H9 (cell line): ENCODE measurements around the gene FRAS1. TPM values are rescaled to one million over a fixed set of nuclear protein-coding genes. Genes with fewer than 3 reads are reported as not detected.

Experiments
- DNase-seq: peaks from one replicate; pipeline ENCODE4 v3.0.0-alpha.2; 2017
- H2AFZ ChIP-seq: one replicate; pipeline ENCODE4 v1.6.1; 2013; ENCODE audit warnings: mild to moderate bottlenecking, low read length, control low read depth, moderate library complexity
- H2AK5ac ChIP-seq: 2 replicates; pipeline ENCODE4 v1.6.1; 2013; ENCODE audit warnings: low read length, control low read depth, mixed read lengths; ENCODE audit not compliant: insufficient read length
- H2BK120ac ChIP-seq: one replicate; pipeline ENCODE4 v1.6.1; 2013; ENCODE audit warnings: low read depth, mild to moderate bottlenecking, low read length, control low read depth, inconsistent platforms; ENCODE audit not compliant: poor library complexity, severe bottlenecking
- H2BK12ac ChIP-seq: 2 replicates; pipeline ENCODE4 v1.6.1; 2013; ENCODE audit warnings: low read length, control low read depth, mixed read lengths, low read depth; ENCODE audit not compliant: insufficient read length
- H2BK15ac ChIP-seq: 2 replicates; pipeline ENCODE4 v1.6.1; 2013; ENCODE audit warnings: low read depth, low read length, control low read depth
- H2BK20ac ChIP-seq: one replicate; pipeline ENCODE4 v1.6.1; 2013; ENCODE audit warnings: low read depth, mild to moderate bottlenecking, low read length, control low read depth, inconsistent platforms; ENCODE audit not compliant: poor library complexity, severe bottlenecking
- H2BK5ac ChIP-seq: 2 replicates; pipeline ENCODE4 v1.6.1; 2013; ENCODE audit warnings: low read length, control low read depth, mixed read lengths; ENCODE audit not compliant: insufficient read length
- H3K14ac ChIP-seq: 2 replicates; pipeline ENCODE4 v1.6.1; 2013; ENCODE audit warnings: low read length, control low read depth; ENCODE audit not compliant: insufficient read depth
- H3K18ac ChIP-seq: 2 replicates; pipeline ENCODE4 v1.6.1; 2013; ENCODE audit warnings: low read depth, mild to moderate bottlenecking, mixed read lengths, low read length, control low read depth; ENCODE audit not compliant: insufficient read length
- H3K23ac ChIP-seq: 2 replicates; pipeline ENCODE4 v1.6.1; 2013; ENCODE audit warnings: low read length, control low read depth, mixed read lengths, low read depth; ENCODE audit not compliant: insufficient read length
- H3K23me2 ChIP-seq: 2 replicates; pipeline ENCODE4 v1.6.1; 2013; ENCODE audit warnings: low read depth, mild to moderate bottlenecking, mixed read lengths, low read length, control low read depth; ENCODE audit not compliant: insufficient read length, poor library complexity, severe bottlenecking
- H3K27ac ChIP-seq: 2 replicates; pipeline ENCODE4 v1.5.1; 2013; ENCODE audit warnings: low read length, control low read depth, mixed read lengths, low read depth; ENCODE audit not compliant: insufficient read length
- H3K27me3 ChIP-seq: 2 replicates; pipeline ENCODE4 v1.6.1; 2013; ENCODE audit warnings: low read length, control low read depth, inconsistent platforms; ENCODE audit not compliant: insufficient read depth
- H3K4ac ChIP-seq: 2 replicates; pipeline ENCODE4 v1.6.1; 2013; ENCODE audit warnings: low read depth, mild to moderate bottlenecking, control low read depth, inconsistent platforms, low read length, moderate library complexity
- H3K4me1 ChIP-seq: 2 replicates; pipeline ENCODE4 v1.6.1; 2013; ENCODE audit warnings: low read length, control low read depth, inconsistent platforms; ENCODE audit not compliant: insufficient read depth
- H3K4me2 ChIP-seq: 2 replicates; pipeline ENCODE4 v1.6.1; 2013; ENCODE audit warnings: low read length, control low read depth, mixed read lengths; ENCODE audit not compliant: insufficient read length, insufficient read depth
- H3K56ac ChIP-seq: 2 replicates; pipeline ENCODE4 v1.6.1; 2013; ENCODE audit warnings: low read depth, mild to moderate bottlenecking, mixed read lengths, low read length, control low read depth; ENCODE audit not compliant: insufficient read length
- H3K79me1 ChIP-seq: 2 replicates; pipeline ENCODE4 v1.6.1; 2013; ENCODE audit warnings: low read depth, mild to moderate bottlenecking, moderate library complexity, low read length, control low read depth, inconsistent platforms; ENCODE audit not compliant: insufficient read depth, poor library complexity, severe bottlenecking
- H3K79me2 ChIP-seq: 2 replicates; pipeline ENCODE4 v1.6.1; 2013; ENCODE audit warnings: low read length, control low read depth, inconsistent platforms; ENCODE audit not compliant: insufficient read depth
- H3K9ac ChIP-seq: 2 replicates; pipeline ENCODE4 v1.6.1; 2013; ENCODE audit warnings: low read length, control low read depth, mixed read lengths; ENCODE audit not compliant: insufficient read length; ENCODE audit errors: extremely low read depth
- H3K9me3 ChIP-seq: one replicate; pipeline ENCODE4 v1.6.1; 2013; ENCODE audit warnings: low read depth, low read length, inconsistent platforms; ENCODE audit not compliant: control insufficient read depth
- H3T11ph ChIP-seq: one replicate; pipeline ENCODE4 v1.6.1; 2013; ENCODE audit warnings: mild to moderate bottlenecking, low read length, control low read depth, inconsistent platforms
- H4K20me1 ChIP-seq: one replicate; pipeline ENCODE4 v1.6.1; 2013; ENCODE audit not compliant: control insufficient read depth, insufficient read length, insufficient read depth
- H4K5ac ChIP-seq: 2 replicates; pipeline ENCODE4 v1.6.1; 2013; ENCODE audit warnings: low read depth, mild to moderate bottlenecking, mixed read lengths, low read length, control low read depth; ENCODE audit not compliant: insufficient read length
- H4K8ac ChIP-seq: replicated peaks from 2 replicates; pipeline ENCODE4 v1.6.1; 2013; ENCODE audit warnings: low read length, control low read depth, mixed read lengths, low read depth; ENCODE audit not compliant: insufficient read length
- H4K91ac ChIP-seq: 2 replicates; pipeline ENCODE4 v1.6.1; 2013; ENCODE audit warnings: low read depth, mild to moderate bottlenecking, moderate library complexity, mixed read lengths, low read length, control low read depth; ENCODE audit not compliant: insufficient read length
- H3K27ac Mint-ChIP-seq, 3 experiments: 2 replicates in 2 of 3; 3 replicates in 1 of 3; pipeline ENCODE4 v1.8.0; 2020 to 2021; ENCODE audit warnings: mixed read lengths in 3 of 3, mild to moderate bottlenecking in 1 of 3, moderate library complexity in 1 of 3
- H3K27me3 Mint-ChIP-seq: 2 replicates; pipeline ENCODE4 v1.8.0; 2021; ENCODE audit warnings: low read depth, mild to moderate bottlenecking, moderate library complexity, mixed read lengths
- H3K36me3 Mint-ChIP-seq, 3 experiments: 2 replicates in 2 of 3; 3 replicates in 1 of 3; pipeline ENCODE4 v1.8.0; 2020 to 2021; ENCODE audit warnings: low read depth in 3 of 3, mixed read lengths in 3 of 3; ENCODE audit not compliant: insufficient read depth in 1 of 3
- H3K4me1 Mint-ChIP-seq, 2 experiments: 2 replicates each; pipeline ENCODE4 v1.8.0; 2020; ENCODE audit warnings: mixed read lengths in 2 of 2
- H3K4me3 Mint-ChIP-seq, 2 experiments: 2 replicates in 1 of 2; 3 replicates in 1 of 2; pipeline ENCODE4 v1.8.0; 2020 to 2021; ENCODE audit warnings: mild to moderate bottlenecking in 2 of 2, mixed read lengths in 2 of 2, moderate library complexity in 1 of 2
- H3K9me3 Mint-ChIP-seq, 2 experiments: 2 replicates in 1 of 2; 3 replicates in 1 of 2; pipeline ENCODE4 v1.8.0; 2020; ENCODE audit warnings: mild to moderate bottlenecking in 2 of 2, mixed read lengths in 2 of 2, moderate library complexity in 1 of 2
- CTCF ChIP-seq: fragments of 200-600 bp; sonication (generic); conservative IDR thresholded peaks from 3 replicates; pipeline ENCODE4 v1.8.0; 2021; ENCODE audit warnings: antibody characterized with exemption, mild to moderate bottlenecking
- WGBS: extraction: QIAGEN DNeasy Blood & Tissue Kit; methylation state at CpG from one replicate; pipeline ENCODE4 v1.1.7; 2013; ENCODE audit warnings: missing lambda C conversion rate, low lambda C conversion rate, mixed read lengths; ENCODE audit not compliant: insufficient read length; ENCODE audit errors: extremely low coverage; 5-methylcytosine and 5-hydroxymethylcytosine counted together
- total RNA-seq: library from RNA; stranded (reverse); gene quantifications from 2 replicates; pipeline ENCODE4 v1.2.1, GENCODE V29; 2021

FRAS1 gene
- total RNA-seq, 1 experiment from 2014 or later: 58.5 TPM

GRCh38 chr4:78519962-78520361 lies 462.8 kb downstream of the FRAS1 start:
- no peak overlapping the region for H3K56ac ChIP-seq
- H4K5ac ChIP-seq: no peak overlapping the region
- H2BK120ac ChIP-seq: no peak overlapping the region
- no peaks in the 10 kb centered on the region for H3K79me2 ChIP-seq
- H2AK5ac ChIP-seq: no peak overlapping the region
- DNase-seq: no peak
- no peaks in the 10 kb centered on the region for H3K27me3 ChIP-seq
- H2BK5ac ChIP-seq: no peak overlapping the region
- H3K23ac ChIP-seq: no peak overlapping the region
- H3K36me3 Mint-ChIP-seq: peaks cover 15 to 42% (median 36%) of the 10 kb centered on the region in 3 experiments; a peak in 6 of 7 replicates
- no peak overlapping the region for H3K14ac ChIP-seq
- peak overlapping the region in 1 of 3 experiments; percentile 79; a peak in 2 of 7 replicates for H3K27ac Mint-ChIP-seq
- H4K91ac ChIP-seq: no peak overlapping the region
- no peaks in the 10 kb centered on the region for H3K23me2 ChIP-seq
- H2BK12ac ChIP-seq: no peak overlapping the region
- no peak overlapping the region for H2BK20ac ChIP-seq
- H2BK15ac ChIP-seq: no peak overlapping the region
- peaks cover 0 to 4% of the 10 kb centered on the region in 2 experiments; a peak in 3 of 4 replicates for H3K4me1 Mint-ChIP-seq
- no peaks in the 10 kb centered on the region for H3K9me3 Mint-ChIP-seq
- H3K79me1 ChIP-seq: no peaks in the 10 kb centered on the region
- H3K4ac ChIP-seq: no peak overlapping the region
- no peaks in the 10 kb centered on the region for H3K27me3 Mint-ChIP-seq
- no peak overlapping the region for H3K27ac ChIP-seq
- H3K4me1 ChIP-seq: no peaks in the 10 kb centered on the region
- 100% methylated on average over 2 of the region's 3 CpGs for WGBS
- H3K9ac ChIP-seq: no peak overlapping the region
- no peak overlapping the region for H3K4me2 ChIP-seq
- no peak for TF ChIP-seq CTCF
- H4K20me1 ChIP-seq: no peaks in the 10 kb centered on the region
- no peak overlapping the region for H3K18ac ChIP-seq
- no peak overlapping the region for H4K8ac ChIP-seq
- no peak overlapping the region for H3K4me3 Mint-ChIP-seq
- no peak overlapping the region for H3T11ph ChIP-seq
- no peak overlapping the region for H2AFZ ChIP-seq
- H3K9me3 ChIP-seq: no peaks in the 10 kb centered on the region
